Measurements from ENCODE around the gene MEIOB.

MEIOB gene

DNA sequence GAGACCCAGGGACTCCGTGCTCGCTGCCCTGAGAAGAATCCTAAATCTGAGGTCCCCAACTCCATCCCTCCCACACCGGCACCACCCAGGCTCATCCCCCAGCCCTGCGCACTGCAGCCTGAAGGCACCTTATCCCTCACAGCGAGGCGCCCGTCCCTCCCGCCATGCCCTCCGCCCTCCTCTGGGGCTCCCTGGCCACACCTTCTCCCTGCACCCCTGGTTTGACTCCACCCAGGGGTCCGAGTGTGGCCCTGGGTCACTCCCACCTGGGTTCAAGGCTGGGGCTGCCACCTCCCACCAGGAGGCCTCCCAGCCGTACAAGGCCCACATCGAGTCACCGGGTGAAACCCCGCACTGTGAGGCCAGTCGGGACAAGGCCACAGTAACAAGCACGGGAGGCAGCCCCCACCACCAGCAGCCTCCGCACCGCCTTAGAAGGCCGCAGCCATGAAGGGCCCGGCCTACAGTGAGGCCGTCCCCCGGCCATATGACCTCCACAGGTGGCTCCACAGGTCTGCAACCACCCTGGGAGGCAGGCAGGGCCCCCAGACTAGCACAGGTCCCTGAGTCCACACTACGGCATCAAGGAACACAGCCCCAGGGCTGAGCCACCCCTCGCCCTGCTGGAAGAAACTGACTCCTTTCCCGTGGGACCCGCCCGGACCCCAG, 53.6 kb downstream of the MEIOB start:
- TF ChIP-seq, protein P1, sequence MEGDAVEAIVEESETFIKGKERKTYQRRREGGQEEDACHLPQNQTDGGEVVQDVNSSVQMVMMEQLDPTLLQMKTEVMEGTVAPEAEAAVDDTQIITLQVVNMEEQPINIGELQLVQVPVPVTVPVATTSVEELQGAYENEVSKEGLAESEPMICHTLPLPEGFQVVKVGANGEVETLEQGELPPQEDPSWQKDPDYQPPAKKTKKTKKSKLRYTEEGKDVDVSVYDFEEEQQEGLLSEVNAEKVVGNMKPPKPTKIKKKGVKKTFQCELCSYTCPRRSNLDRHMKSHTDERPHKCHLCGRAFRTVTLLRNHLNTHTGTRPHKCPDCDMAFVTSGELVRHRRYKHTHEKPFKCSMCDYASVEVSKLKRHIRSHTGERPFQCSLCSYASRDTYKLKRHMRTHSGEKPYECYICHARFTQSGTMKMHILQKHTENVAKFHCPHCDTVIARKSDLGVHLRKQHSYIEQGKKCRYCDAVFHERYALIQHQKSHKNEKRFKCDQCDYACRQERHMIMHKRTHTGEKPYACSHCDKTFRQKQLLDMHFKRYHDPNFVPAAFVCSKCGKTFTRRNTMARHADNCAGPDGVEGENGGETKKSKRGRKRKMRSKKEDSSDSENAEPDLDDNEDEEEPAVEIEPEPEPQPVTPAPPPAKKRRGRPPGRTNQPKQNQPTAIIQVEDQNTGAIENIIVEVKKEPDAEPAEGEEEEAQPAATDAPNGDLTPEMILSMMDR (IDR thresholded peaks at IDR 0.05; ENCODE audit: insufficient read depth, low read depth, low read length, missing control alignments) = no peak
- H3K4me3 ChIP-seq (ENCODE audit: low read length) = no peak overlapping the region
- no peak for DNase-seq (ENCODE audit: low read depth)

DNA sequence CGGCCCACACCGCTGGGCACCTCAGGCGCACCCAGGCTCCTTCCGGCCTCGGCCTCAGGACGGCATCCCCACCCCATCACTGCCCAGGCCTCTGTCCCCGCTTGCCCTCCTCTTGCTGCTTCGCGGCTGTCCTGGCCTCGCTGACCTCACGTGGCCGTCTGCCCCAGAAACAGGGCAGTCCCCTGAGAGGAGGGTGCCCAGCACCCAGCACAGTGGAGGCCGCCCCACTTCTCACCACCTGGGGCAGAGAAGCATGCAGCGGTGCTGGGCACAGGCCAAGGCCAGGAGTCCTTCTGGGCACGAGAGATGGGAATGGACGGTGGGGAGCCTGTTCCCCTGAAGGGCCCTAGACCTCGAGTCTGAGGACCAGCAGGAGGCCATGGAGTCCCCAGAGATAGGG, 54.2 kb downstream of the MEIOB start:
- H3K4me3 ChIP-seq (ENCODE audit: low read length) = no peak overlapping the region
- no peak for DNase-seq (ENCODE audit: low read depth)
- TF ChIP-seq, protein P1 (IDR thresholded peaks at IDR 0.05; ENCODE audit: insufficient read depth, low read depth, low read length, missing control alignments) = no peak

DNA sequence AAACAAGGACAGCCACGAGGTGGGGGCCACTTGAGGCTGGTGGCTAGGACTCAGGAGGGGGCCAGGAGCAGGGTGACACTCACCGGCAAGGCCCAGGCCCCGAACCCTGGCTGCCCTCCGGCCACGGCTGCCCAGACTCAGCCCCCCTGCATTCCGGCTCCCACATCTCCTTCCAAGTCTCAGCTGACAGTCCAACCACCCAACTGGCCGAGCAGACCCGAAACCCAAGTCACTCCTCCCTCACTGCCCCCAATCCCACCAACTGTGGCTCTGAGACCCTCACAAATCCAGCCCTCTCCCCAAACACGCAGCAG, 54.7 kb downstream of the MEIOB start:
- TF ChIP-seq, protein P1 (IDR thresholded peaks at IDR 0.05; ENCODE audit: insufficient read depth, low read depth, low read length, missing control alignments) = no peak
- H3K4me3 ChIP-seq (ENCODE audit: low read length) = no peak overlapping the region

DNA sequence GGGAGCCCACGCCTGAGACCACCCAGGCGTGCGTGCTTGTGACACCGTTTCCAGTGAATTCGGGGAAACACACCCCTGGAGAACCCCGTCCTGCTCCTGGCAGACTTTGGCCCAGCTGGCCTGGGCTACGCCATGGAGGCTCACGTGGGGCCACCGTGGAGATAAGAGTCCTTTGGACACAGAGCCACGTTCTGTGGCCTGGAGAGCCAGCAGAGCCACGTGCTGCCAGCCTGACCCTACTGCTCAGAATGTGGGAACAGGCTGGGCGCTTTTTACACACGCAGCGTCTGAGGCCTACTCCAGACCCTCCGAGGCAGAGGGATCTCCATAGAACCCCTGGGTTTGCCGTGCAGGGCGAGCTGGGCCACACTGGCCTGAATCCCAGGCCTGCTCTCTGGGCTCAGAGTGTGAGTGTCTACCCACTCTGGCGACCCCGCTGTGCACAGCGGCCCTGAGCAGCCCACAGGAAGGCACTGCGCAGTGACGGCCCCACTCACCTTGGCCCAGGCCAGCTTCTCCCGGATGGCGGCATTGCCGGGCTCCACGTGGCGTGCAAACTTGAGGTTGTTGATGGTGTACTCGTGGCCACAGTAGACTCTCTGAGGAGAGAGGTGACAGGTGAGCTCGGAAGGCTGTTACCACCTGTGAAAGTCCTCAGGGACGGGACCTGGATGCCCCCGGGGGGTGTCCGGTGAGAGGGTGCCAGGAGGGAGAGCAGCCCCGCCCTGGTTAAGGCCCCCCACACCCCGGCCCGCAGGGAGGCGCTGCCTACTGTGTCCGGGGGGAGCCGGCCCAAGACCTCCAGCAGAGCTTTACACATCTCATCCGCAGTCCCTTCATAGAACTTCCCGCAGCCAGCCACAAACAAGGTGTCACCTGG, 55.3 kb downstream of the MEIOB start:
- TF ChIP-seq, protein P1 (IDR thresholded peaks at IDR 0.05; ENCODE audit: insufficient read depth, low read depth, low read length, missing control alignments) = no peak
- DNase-seq (ENCODE audit: low read depth) = no peak
- no peak overlapping the region for H3K4me3 ChIP-seq (ENCODE audit: low read length)

More for the DNA sequence above, 54.7 kb downstream of the MEIOB start:
- no peak for DNase-seq (ENCODE audit: low read depth)

DNA sequence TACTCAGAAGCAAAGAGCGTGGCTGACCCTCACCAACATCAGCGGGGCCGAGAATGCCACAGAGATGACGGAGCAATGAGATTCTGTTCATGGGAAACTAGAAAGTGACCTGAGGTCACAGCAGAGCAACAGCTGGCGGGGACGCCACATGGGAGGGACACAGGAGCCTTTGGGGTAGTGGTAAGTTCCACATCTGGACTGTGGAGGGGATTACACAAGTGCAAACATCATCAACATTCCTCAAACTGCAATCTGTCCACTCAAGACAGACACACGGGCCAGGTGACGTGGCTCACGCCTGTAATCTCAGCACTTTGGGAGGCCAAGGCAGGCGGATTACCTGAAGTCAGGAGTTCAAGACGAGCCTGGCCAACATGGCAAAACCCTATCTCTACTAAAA, 56.5 kb downstream of the MEIOB start:
- TF ChIP-seq, protein P1 (IDR thresholded peaks at IDR 0.05; ENCODE audit: insufficient read depth, low read depth, low read length, missing control alignments) = no peak
- DNase-seq (ENCODE audit: low read depth) = no peak
- H3K4me3 ChIP-seq (ENCODE audit: low read length) = no peak overlapping the region

DNA sequence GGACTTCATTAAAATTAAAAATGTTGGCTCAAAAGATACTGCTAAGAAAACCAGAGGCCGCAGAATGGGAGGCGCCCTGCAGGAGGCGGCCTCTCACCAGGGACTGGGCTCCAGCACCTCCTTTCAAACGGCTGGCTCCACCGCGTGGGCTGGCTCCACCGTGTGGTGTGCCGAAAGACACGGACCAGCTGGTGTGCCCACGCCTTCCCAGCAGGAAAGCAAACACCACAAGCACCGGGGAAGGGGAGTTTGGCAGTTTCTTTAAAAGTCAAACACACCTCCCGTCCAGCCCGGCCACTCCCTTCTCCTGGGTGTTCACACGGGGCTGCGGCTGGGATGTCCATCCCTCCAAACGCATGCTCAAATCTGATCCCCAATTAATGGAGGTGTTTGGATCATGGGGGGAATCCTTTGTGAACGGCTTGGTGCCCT, 59.2 kb downstream of the MEIOB start:
- TF ChIP-seq, protein P1 (IDR thresholded peaks at IDR 0.05; ENCODE audit: insufficient read depth, low read depth, low read length, missing control alignments) = peak; percentile 76

More for the DNA sequence above, 59.2 kb downstream of the MEIOB start:
- no peak overlapping the region for H3K4me3 ChIP-seq (ENCODE audit: low read length)
- peak; percentile 80 for DNase-seq (ENCODE audit: low read depth)

Measured in epithelial cell of esophagus (primary cell).